HG03378 (cell line): ENCODE results near the gene BTBD17.

Experiments used
- ATAC-seq: cut with Tn5 transposase; IDR thresholded peaks from one replicate; pipeline ENCODE4 v1.9.1; 2021; ENCODE audit warnings: mild to moderate bottlenecking, moderate library complexity; ENCODE audit not compliant: unreplicated experiment

The BTBD17 gene

GRCh38 chr17:74362069-74362405 lies 369 bp upstream of the BTBD17 start:
- no peak for ATAC-seq

GRCh38 chr17:74360899-74361229 lies 804 bp downstream of the BTBD17 start:
- no peak for ATAC-seq

- no peak for ATAC-seq
Observed at GRCh38 chr17:74359916-74360315, 1.8 kb downstream of the BTBD17 start.

GRCh38 chr17:74358697-74359096 lies 3.0 kb downstream of the BTBD17 start:
- ATAC-seq: no peak

GRCh38 chr17:74357466-74357809 lies 4.2 kb downstream of the BTBD17 start:
- ATAC-seq: no peak

GRCh38 chr17:74356646-74357465 lies 4.8 kb downstream of the BTBD17 start:
- no peak for ATAC-seq

GRCh38 chr17:74355065-74355464 lies 6.6 kb downstream of the BTBD17 start:
- ATAC-seq: no peak

- ATAC-seq: no peak
Observed at GRCh38 chr17:74354561-74354960, 7.1 kb downstream of the BTBD17 start.

GRCh38 chr17:74354123-74354522 lies 7.5 kb downstream of the BTBD17 start:
- no peak for ATAC-seq

- ATAC-seq: no peak
Observed at GRCh38 chr17:74353446-74354060, 8.1 kb downstream of the BTBD17 start.

- ATAC-seq: no peak
Observed at GRCh38 chr17:74351552-74352210, 10.0 kb downstream of the BTBD17 start.

GRCh38 chr17:74350486-74350885 lies 11.2 kb downstream of the BTBD17 start:
- ATAC-seq: no peak

- no peak for ATAC-seq
Observed at GRCh38 chr17:74349120-74349519, 12.5 kb downstream of the BTBD17 start.

GRCh38 chr17:74347646-74348045 lies 14.0 kb downstream of the BTBD17 start:
- no peak for ATAC-seq

- ATAC-seq: no peak
Observed at GRCh38 chr17:74345433-74346241, 16.0 kb downstream of the BTBD17 start.

- ATAC-seq: no peak
Observed at GRCh38 chr17:74344658-74345057, 17.0 kb downstream of the BTBD17 start.

- ATAC-seq: no peak
Observed at GRCh38 chr17:74343526-74344284, 18.0 kb downstream of the BTBD17 start.

- ATAC-seq: no peak
Observed at GRCh38 chr17:74343121-74343520, 18.5 kb downstream of the BTBD17 start.

GRCh38 chr17:74342224-74342623 lies 19.4 kb downstream of the BTBD17 start:
- ATAC-seq: no peak

GRCh38 chr17:74340470-74341023 lies 21.1 kb downstream of the BTBD17 start:
- ATAC-seq: no peak
